Ramos (cell line): ENCODE results near the gene OR2G6.
"Not testable (repeated sequence)": the region's sequence is repeated elsewhere in the genome, so short reads cannot be mapped to it uniquely, and the experiment has no call there.

Experiments used
- in situ Hi-C: fragments of 300-500 bp; cut with MboI; formaldehyde crosslinking; loops from one replicate; pipeline ENCODE4 v1.14.3; 2022; ENCODE audit warnings: low sequenced_read_pairs; ENCODE audit not compliant: unreplicated experiment

Gene OR2G6

DNA sequence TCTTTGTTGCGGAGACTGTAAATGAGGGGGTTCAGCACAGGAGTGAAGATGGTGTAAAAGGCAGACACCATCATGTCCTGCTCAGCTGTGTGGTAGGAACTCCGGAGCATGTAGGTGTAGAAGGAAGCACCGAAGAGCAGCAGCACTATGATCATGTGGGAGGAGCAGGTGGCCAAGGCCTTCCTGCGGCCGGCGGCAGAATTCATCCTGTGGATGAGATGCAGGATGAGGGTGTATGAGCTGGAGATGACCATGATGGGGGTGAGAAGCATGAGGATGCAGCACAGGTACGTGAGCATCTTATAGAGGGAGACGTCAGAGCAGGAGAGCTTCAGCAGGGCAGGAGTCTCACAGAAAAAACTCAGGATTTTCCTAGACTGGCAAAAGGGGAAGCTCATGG, 66.0 kb downstream of the OR2G6 start:
- in situ Hi-C loops = not testable (repeated sequence)

DNA sequence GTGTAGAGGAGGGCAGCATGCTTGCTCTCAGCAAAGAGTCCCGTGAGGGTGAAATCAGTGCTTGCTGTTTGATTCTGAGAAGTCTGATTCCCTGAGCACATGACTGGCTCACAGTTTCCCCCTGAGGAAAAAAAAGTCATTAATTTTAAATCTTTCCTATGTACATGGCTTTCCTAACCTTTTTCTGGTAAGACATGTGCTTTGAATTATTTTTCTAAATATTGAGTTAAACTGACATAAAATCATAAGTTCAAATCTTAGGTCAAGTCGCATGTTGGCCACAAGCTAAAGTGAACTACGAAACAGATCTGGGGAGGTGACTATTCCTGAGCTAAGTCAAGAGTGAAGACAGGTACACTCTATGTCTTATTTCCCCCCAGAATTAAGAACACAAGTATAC, 66.8 kb downstream of the OR2G6 start, which contains the start of gene OR2T34:
OR2T34 (minus strand) TSS at position 101 of the 400 bp plus-strand sequence; CDS start at position 101, 0 bp downstream.
- in situ Hi-C loops = not testable (repeated sequence)

- in situ Hi-C loops = no loop called here
Observed at GRCh38 chr1:248576260-248576980, 68.5 kb downstream of the OR2G6 start.
